Rectal smooth muscle tissue (tissue), 1 donor: ENCODE results near the gene CRYL1.

Source experiments
- H3K27ac ChIP-seq: one replicate; pipeline ENCODE4 v1.7.0; 2013; ENCODE audit warnings: low read depth, low read length, inconsistent platforms
- H3K27me3 ChIP-seq: one replicate; pipeline ENCODE4 v1.7.0; 2013; ENCODE audit warnings: low read length; ENCODE audit not compliant: control insufficient read depth, insufficient read depth
- H3K36me3 ChIP-seq: one replicate; pipeline ENCODE4 v1.7.0; 2013; ENCODE audit warnings: low read length; ENCODE audit not compliant: control insufficient read depth, insufficient read depth
- H3K4me1 ChIP-seq: one replicate; pipeline ENCODE4 v1.7.0; 2013; ENCODE audit warnings: low read length; ENCODE audit not compliant: control insufficient read depth, insufficient read depth
- H3K4me3 ChIP-seq: one replicate; pipeline ENCODE4 v1.7.0; 2013; ENCODE audit warnings: low read length
- H3K9ac ChIP-seq: one replicate; pipeline ENCODE4 v1.7.0; 2013; ENCODE audit warnings: low read length

CRYL1 gene

DNA sequence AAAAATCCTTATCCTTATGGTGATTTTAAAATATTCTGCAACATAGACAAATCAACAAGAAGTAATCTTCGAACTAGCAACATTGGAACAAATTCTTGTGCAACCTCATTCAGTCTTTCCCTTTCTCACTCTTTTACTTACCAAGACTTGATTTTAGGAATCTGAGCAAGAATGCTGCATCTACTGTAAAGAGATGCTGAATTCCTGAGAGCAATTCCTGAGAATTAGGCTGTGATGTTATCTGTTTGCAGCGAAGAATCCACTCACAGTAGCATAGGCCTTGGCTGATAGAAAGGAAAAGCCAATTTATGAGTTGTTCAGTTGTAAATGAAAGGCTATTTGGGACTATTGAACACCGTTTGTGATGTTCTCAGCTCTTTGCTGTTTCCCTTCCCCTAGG lies 144.3 kb downstream of the CRYL1 start:
- Histone ChIP-seq H3K36me3 (no peaks in the 10 kb centered on the region), H3K4me3 (no peak overlapping the region), H3K9ac (no peak overlapping the region), H3K4me1 (no peaks in the 10 kb centered on the region), H3K27me3 (no peaks in the 10 kb centered on the region), H3K27ac (no peak overlapping the region)

DNA sequence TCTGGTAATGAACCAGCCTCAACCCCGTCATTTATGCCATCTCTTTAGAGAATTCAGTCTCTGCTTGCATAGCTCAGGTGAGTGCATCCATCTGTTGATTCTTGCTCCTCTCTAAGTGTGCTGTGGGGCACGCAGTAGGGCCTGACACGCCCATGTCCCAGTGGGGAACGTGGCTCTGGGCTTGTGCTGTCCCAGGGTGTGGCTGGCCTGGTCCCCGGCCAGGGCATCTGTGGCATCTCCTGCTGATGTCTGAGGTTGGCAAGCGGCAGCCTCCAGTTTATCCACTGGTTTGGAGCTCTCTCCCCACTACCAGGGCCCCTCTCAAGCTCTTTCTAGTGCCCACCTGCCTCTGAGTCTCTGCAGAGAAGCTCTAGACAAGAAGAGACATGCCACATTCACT lies 146.9 kb downstream of the CRYL1 start:
- Histone ChIP-seq H3K27me3 (no peaks in the 10 kb centered on the region), H3K4me1 (no peaks in the 10 kb centered on the region), H3K4me3 (no peak overlapping the region), H3K9ac (no peak overlapping the region), H3K27ac (no peak overlapping the region), H3K36me3 (no peaks in the 10 kb centered on the region)

DNA sequence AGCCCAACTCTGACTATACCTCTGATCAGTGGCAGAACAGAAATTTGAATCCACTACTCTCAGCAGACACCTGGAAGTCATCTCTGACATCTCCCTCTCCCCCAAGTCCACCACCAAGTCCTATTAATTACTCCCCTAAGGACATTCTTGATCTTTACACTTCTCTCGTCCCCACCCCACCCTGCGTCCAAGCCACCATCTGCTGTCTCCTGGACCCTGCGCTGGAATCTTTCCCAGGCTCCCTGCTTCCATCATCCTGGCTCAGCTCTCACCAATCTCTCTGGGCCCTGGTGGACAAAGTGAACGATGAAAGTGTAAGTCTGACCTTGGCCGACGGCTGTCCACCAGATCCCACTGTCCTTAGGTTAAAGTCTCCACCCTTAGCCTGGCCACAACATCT lies 147.9 kb downstream of the CRYL1 start:
- Histone ChIP-seq H3K27me3 (no peaks in the 10 kb centered on the region), H3K9ac (no peak overlapping the region), H3K27ac (no peak overlapping the region), H3K36me3 (no peaks in the 10 kb centered on the region), H3K4me3 (no peak overlapping the region), H3K4me1 (no peaks in the 10 kb centered on the region)

DNA sequence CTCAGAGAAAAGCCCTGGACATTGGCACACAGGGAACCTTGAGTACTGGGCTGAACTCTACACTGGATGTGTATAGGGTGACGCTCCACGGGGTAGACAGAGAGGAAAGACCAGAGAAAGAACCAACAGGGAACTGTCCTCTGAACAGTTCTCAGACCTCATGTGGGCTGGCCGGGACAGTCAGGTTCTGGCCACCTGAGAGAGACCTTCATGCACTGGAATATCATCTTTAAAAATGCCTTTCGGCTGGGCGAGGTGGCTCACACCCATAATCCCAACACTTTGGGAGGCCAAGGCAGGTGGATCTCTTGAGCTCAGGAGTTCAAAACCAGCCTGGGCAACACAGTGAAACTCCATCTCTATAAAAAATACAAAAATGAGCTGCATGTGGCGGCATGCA lies 149.8 kb downstream of the CRYL1 start:
- no peaks in the 10 kb centered on the region for H3K36me3 ChIP-seq
- H3K27ac ChIP-seq: no peak overlapping the region
- H3K9ac ChIP-seq: no peak overlapping the region
- no peak overlapping the region for H3K4me3 ChIP-seq
- H3K4me1 ChIP-seq: no peaks in the 10 kb centered on the region
- no peaks in the 10 kb centered on the region for H3K27me3 ChIP-seq

DNA sequence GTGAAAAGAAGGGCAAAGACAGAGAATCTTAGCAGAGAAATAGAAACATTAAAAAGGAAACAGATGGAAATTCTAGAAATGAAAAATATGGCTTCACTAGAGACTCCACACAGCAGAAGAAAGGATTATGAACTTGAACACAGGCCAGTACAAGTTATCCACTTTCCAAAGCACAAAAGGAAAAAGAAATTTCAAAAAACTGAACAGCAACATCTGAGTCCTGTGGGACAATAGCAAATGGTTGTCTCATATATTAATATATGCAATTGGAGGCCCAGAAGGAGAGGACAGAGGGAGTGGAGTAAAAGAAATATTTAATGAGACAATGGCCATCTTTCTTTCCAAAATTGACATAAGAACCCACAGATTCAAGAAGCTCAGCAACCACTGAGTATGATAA lies 151.8 kb downstream of the CRYL1 start:
- no peak overlapping the region for H3K27ac ChIP-seq
- no peaks in the 10 kb centered on the region for H3K27me3 ChIP-seq
- H3K36me3 ChIP-seq: no peaks in the 10 kb centered on the region
- no peaks in the 10 kb centered on the region for H3K4me1 ChIP-seq
- no peak overlapping the region for H3K9ac ChIP-seq
- H3K4me3 ChIP-seq: no peak overlapping the region

DNA sequence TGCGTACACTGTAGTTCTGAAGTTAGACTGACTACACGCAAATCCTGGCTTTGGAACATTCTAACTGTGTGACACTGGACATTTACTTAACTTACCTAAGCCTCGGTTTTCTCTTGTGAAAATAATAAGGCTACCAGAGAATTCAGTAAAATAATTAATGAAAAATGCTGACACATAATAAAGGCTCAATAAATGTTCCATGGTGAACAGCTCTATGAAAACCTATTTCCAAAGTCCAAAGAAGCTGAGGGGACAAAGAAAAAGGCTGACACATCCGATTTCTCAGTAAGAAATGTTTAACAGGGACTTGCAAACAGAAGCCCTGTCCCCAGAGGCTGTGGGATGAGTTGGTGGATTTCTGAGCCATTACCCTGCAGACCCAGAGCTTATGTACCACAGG lies 153.8 kb downstream of the CRYL1 start:
- no peaks in the 10 kb centered on the region for H3K36me3 ChIP-seq
- no peak overlapping the region for H3K4me3 ChIP-seq
- H3K9ac ChIP-seq: no peak overlapping the region
- no peak overlapping the region for H3K27ac ChIP-seq
- H3K4me1 ChIP-seq: no peaks in the 10 kb centered on the region
- no peaks in the 10 kb centered on the region for H3K27me3 ChIP-seq

DNA sequence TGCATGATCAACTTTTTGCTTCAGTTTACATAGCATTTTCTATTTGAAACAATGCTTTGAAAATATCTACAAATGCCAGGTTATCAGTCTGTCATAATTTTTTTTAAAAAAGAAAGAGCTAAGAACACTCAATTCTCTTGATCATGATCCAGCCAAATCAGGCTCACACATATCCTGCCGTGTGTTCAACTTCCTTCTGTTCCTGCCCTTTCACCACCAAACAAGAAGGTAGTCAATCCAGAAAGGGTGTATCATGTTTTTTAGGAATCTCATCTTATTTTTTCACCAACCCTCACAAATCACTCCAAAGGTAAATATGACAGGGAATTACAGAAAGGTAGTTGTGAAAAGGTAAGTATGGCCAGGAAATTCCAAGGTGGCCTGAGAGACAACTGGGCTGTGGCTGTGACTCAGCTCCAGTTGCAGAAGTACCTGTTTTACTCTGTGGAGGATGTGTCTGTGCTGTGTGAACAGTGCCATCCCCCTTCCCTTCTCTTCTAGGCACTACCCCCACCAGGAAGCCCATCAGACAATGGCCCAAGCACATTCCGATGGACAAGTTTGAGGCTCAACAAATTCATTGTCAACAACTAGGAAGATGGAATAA lies 154.7 kb downstream of the CRYL1 start:
- H3K4me1 ChIP-seq: no peaks in the 10 kb centered on the region
- H3K9ac ChIP-seq: no peak overlapping the region
- no peaks in the 10 kb centered on the region for H3K36me3 ChIP-seq
- no peak overlapping the region for H3K27ac ChIP-seq
- H3K4me3 ChIP-seq: no peak overlapping the region
- no peaks in the 10 kb centered on the region for H3K27me3 ChIP-seq

DNA sequence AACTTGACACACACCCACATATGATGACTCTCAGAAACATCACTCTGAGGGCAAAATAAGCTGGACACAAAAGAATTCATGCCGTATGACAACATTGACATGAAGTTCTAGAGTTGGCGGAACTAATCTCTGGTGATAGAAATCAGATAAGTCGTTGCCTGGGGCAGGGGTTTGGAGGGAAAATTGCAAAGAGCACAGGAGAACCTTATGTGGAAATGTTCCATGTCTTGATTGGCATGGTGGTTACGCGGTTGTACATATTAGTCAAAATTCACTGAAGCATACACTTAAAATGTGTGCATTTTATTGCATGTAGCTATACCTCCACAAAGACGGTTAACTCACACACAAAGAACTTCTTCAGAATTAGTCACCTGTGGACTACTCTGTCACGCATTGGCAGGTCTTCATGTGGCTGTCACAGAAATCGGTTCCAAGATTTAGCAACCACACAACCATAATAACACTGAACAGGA lies 155.7 kb downstream of the CRYL1 start:
- Histone ChIP-seq H3K27me3 (no peaks in the 10 kb centered on the region), H3K4me3 (no peak overlapping the region), H3K4me1 (no peaks in the 10 kb centered on the region), H3K9ac (no peak overlapping the region), H3K27ac (no peak overlapping the region), H3K36me3 (no peaks in the 10 kb centered on the region)

DNA sequence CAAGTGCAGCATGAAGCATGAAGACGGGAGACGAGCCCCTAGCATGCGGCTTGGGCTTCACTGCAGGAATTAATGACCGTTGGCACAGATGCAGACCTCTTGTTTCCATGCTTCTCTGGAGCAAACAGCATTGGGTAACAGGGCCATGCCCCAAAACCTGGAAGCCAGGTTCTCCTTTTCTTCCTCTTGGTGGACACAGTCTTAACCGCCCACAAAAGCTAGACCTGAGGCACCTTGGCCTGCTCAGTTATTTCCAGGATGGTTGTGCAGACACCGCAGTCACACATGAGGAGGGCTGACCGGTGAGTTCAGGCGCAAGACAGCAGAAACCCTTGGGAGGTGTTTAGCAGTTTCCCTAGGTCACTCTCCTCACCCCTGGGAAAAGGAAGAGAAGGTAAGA lies 159.6 kb downstream of the CRYL1 start:
- Histone ChIP-seq H3K36me3 (no peaks in the 10 kb centered on the region), H3K9ac (no peak overlapping the region), H3K27me3 (no peaks in the 10 kb centered on the region), H3K27ac (no peak overlapping the region), H3K4me1 (no peaks in the 10 kb centered on the region), H3K4me3 (no peak overlapping the region)

DNA sequence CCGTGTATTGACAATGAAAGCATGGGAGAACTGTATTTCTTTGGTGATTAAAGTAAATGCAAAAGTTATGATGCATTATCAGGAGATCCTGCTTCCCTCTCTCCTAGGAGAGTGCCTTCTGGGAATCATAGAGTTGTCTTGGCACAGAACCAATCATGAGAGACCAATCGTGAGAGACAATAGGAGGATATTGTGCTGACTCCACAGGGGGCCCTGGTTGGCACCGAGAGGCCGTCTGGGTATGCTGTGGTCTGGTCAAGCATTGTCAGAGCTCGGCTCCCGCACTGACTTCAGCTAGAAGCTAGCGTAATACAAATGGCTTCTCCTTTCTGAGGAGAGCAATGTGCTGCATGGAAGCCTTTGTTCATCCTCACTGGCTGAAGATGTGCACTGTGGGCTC lies 162.1 kb downstream of the CRYL1 start:
- H3K27ac ChIP-seq: no peak overlapping the region
- H3K9ac ChIP-seq: no peak overlapping the region
- H3K4me3 ChIP-seq: no peak overlapping the region
- H3K4me1 ChIP-seq: no peaks in the 10 kb centered on the region
- no peaks in the 10 kb centered on the region for H3K27me3 ChIP-seq
- no peaks in the 10 kb centered on the region for H3K36me3 ChIP-seq

DNA sequence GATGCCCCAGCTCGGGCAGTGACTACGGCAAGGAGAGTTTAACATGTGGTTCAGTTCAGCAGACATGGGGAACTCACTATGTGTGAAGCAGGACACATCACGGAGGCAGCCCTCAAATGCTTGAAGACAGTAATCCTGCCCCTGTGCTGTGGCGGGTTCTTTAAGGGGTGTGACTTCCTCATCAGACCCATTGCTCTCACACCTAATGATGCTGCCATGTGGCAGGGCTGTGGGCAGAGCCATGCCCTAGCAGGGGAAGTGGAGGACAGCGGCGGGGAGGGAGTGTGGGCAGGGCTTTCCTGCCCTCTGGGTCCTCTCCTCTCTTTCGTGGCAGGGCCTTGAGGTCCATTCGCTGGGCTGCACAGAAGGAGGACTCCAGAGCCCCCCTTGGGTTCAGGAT lies 162.5 kb downstream of the CRYL1 start:
- H3K4me1 ChIP-seq: no peaks in the 10 kb centered on the region
- H3K9ac ChIP-seq: no peak overlapping the region
- H3K4me3 ChIP-seq: no peak overlapping the region
- H3K36me3 ChIP-seq: no peaks in the 10 kb centered on the region
- no peaks in the 10 kb centered on the region for H3K27me3 ChIP-seq
- no peak overlapping the region for H3K27ac ChIP-seq

DNA sequence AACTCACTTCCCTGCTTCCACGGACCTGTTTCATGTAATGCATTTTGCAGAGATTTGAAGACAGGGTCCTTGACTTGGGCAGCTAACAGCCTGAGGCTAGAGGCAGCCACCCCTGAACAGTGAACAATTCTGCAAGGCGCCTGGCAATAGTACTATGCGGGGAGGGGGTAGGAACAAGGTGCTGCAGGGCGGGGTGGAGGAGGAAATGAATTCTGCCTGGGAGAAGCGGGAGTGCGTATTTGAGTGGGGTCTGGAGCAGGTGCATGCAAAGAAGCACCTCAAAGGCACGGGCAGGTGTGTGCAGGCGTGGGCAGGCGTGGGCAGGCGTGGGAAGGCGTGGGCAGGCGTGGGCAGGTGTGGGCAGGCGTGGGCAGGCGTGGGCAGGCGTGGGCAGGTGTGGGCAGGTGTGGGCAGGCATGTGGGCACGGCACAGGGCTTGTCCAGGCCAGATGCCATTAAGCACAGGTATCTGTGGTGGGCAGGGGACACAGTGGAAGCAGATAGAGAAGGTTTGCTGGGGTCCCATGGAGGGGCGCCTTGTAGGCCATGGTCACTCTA lies 163.1 kb downstream of the CRYL1 start:
- H3K9ac ChIP-seq: no peak overlapping the region
- H3K36me3 ChIP-seq: no peaks in the 10 kb centered on the region
- no peak overlapping the region for H3K27ac ChIP-seq
- no peak overlapping the region for H3K4me3 ChIP-seq
- no peaks in the 10 kb centered on the region for H3K4me1 ChIP-seq
- no peaks in the 10 kb centered on the region for H3K27me3 ChIP-seq

DNA sequence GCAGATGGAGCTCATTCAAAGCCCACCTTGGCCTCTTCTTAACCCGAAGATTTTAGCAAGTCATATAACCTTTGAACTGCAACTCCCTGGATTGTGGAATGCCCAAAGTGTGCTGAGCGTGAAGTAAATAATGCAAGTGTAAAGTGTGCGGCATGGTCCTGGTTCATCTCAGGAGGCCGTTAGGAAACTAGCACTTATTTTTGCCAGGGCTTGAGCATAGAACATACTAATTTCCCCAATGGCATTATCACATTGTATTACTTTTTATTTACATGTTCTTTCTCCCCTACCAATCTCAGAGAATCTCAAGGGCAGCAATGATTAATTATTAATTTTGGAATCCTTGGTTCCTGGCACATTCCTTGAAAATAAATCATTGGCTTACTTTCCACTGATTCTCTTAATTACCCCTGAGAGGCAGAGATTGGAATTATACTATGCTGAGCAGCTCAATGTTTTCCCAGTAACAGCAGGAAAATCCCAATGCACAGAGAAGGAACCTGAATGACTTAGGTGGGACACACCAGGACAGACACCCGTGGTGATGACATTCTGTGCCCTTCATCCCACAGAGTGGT lies 164.7 kb downstream of the CRYL1 start:
- Histone ChIP-seq H3K27ac (no peak overlapping the region), H3K9ac (no peak overlapping the region), H3K4me1 (no peaks in the 10 kb centered on the region), H3K36me3 (no peaks in the 10 kb centered on the region), H3K4me3 (no peak overlapping the region), H3K27me3 (no peaks in the 10 kb centered on the region)
